ENCODE results near the gene ANAPC2. TPM values are rescaled to one million over a fixed set of nuclear protein-coding genes. Genes with fewer than 3 reads are reported as not detected.

The ANAPC2 gene
- total RNA-seq, 1 donor from 2014 or later, result 72.9 TPM

DNA sequence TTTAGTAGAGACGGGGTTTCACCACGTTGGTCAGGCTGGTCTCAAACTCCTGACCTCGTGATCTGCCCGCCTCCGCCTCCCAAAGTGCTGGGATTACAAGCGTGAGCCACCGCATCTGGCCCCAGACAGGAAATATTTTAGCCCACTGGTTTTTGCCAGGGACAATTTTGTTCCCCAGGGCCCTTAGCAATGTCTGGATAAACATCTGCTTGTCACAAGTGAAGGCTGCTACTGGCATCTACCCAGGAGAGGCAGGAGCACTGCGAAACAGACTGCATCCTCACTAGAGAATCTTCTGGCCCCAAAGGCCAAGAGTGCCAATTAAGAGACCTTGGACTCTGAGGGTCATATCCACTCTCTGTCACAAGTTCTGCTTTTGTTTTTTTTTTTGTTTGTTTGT is 14.6 kb upstream of the ANAPC2 start:
- peak overlapping the region; percentile 15 for H3K4me3 Mint-ChIP-seq (ENCODE audit: unreplicated experiment)
- DNase-seq, result no peak
- H3K4me1 Mint-ChIP-seq (ENCODE audit: low read depth, unreplicated experiment), result peaks cover 13% of the 10 kb centered on the region
- peaks cover 12% of the 10 kb centered on the region for H3K9me3 Mint-ChIP-seq (ENCODE audit: unreplicated experiment)
- TF ChIP-seq, protein P1, sequence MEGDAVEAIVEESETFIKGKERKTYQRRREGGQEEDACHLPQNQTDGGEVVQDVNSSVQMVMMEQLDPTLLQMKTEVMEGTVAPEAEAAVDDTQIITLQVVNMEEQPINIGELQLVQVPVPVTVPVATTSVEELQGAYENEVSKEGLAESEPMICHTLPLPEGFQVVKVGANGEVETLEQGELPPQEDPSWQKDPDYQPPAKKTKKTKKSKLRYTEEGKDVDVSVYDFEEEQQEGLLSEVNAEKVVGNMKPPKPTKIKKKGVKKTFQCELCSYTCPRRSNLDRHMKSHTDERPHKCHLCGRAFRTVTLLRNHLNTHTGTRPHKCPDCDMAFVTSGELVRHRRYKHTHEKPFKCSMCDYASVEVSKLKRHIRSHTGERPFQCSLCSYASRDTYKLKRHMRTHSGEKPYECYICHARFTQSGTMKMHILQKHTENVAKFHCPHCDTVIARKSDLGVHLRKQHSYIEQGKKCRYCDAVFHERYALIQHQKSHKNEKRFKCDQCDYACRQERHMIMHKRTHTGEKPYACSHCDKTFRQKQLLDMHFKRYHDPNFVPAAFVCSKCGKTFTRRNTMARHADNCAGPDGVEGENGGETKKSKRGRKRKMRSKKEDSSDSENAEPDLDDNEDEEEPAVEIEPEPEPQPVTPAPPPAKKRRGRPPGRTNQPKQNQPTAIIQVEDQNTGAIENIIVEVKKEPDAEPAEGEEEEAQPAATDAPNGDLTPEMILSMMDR (IDR thresholded peaks at IDR 0.05; ENCODE audit: partially characterized antibody, unreplicated experiment), result no peak
- peaks cover 5% of the 10 kb centered on the region for H3K36me3 Mint-ChIP-seq (ENCODE audit: unreplicated experiment)
- H3K27me3 Mint-ChIP-seq (ENCODE audit: unreplicated experiment), result peaks cover 5% of the 10 kb centered on the region
- H3K27ac Mint-ChIP-seq (ENCODE audit: unreplicated experiment), result no peak overlapping the region

DNA sequence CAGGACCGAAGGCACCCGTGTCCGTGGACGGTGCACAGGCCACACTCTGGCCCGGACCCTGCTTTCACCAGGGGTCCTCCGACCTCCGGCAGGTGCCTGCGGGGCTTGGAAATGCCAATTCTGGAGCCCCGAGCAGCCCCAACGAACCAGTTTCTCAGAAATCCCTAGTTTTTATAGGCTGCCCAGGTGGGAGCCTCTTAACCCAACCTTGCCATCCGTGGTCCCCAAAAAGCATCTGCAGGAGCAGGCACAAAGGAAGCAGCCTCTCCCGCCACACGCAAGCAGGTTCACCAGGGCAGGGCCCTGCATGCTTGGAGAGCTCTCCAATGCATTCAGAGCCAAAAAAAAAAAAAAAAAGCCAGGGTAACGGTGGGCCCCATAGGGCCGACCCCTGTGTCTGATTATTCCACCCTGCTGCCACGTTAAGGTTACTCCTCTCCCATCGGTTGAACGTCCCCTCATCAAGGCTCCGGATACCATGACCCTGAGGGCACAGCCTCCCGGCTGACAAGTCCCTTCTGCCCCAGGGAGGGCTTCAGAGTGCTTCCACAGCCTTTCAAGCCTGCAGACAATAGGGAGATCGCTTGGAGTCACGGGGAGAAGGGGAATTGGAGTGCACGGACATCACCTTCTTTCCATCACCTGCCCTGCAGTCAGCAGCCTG is 13.0 kb upstream of the ANAPC2 start:
- H3K9me3 Mint-ChIP-seq (ENCODE audit: unreplicated experiment), result peaks cover 5% of the 10 kb centered on the region
- peak overlapping the region; percentile 86 for H3K4me3 Mint-ChIP-seq (ENCODE audit: unreplicated experiment)
- H3K27ac Mint-ChIP-seq (ENCODE audit: unreplicated experiment), result peak overlapping the region; percentile 82
- TF ChIP-seq, protein P1 (IDR thresholded peaks at IDR 0.05; ENCODE audit: partially characterized antibody, unreplicated experiment), result no peak
- peaks cover 5% of the 10 kb centered on the region for H3K27me3 Mint-ChIP-seq (ENCODE audit: unreplicated experiment)
- DNase-seq, result no peak
- peaks cover 8% of the 10 kb centered on the region for H3K4me1 Mint-ChIP-seq (ENCODE audit: low read depth, unreplicated experiment)
- no peaks in the 10 kb centered on the region for H3K36me3 Mint-ChIP-seq (ENCODE audit: unreplicated experiment)

DNA sequence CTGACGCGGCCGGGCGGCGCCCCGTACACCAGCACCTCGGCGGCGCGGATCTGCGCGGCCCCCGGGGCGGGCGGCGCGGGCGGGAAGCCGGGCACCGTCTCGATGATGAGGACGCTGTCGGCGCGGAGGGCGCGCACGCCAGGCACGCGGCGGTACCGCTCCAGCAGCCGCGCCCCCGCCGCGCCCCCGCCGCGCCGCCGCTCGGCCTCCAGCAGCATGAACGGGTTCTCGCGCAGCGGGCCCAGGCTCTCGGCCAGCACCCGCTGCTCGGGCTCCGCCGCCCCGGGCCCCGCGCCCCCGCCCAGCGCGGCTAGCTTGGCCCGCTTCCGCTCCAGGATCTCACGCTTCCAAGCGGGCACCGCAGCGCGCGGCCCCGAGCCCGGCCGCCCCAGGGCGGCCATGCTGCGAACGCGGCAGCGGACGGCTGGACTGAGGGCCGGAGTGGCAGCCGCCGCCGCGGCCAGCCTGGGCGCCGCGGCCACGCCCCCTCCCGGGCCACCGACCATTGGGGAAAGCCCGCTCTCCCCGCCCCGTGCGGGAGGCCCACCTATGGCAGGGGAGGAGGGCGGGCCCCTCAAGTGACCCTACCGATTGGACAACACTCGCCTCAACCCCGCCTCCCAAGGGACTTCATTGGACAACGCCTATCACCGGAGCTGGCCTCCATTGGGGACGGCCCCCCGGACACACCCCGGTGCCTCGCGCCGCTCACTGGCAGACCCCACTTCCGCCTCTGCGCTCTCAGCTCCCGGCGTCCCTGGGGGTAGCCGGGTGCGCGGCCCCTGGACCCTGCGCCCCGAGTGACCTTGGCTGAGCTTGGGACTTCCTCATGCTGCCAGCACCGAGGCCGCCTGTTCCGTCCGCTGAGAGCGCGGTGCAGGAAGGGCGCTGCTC is 12.2 kb upstream of the ANAPC2 start, which contains the start of gene TPRN:
TSS of gene TPRN (minus strand) at position 431 of the 894 bp plus-strand sequence. CDS start at position 401, 30 bp downstream.
- H3K4me1 Mint-ChIP-seq (ENCODE audit: low read depth, unreplicated experiment), result peaks cover 7% of the 10 kb centered on the region
- peak within 1 kb of the TSS; percentile 82 for H3K27ac Mint-ChIP-seq (ENCODE audit: unreplicated experiment)
- H3K27me3 Mint-ChIP-seq (ENCODE audit: unreplicated experiment), result peaks cover 5% of the 10 kb centered on the region

DNA sequence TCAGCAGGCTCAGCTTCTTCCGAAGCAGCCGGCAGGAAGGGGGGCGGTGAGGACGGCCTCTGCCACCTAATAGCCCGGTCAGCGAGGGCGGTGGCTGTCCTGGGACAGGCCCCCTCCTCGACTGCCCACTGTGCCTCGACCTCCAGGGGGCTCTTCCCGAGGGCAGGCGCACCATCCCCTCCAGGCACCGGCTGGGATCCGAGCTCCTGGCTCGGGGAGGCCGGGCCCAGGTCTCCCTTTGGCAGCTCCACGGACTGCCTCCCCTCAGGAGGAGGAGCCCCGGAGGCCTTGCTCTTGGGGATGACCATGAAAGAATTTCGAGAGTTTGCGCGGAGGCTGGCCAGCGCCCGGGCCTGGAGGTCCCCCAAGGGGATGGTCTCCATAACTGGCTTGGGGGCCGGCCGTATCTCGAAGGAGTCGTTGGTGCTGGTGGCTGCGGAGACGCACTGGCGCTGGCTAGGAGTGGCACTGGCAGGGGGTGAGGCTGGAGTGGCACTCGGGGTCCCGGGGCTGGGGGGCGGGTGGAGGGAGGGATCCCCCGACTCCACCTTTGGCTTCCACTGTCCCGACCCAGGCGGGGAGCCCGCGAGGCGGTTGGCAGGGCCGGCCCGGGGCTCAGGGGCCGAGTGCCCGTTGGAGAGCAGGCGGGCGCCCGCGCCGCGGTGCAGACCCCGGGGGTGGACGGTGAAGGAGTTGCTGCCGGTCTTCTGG is 11.2 kb upstream of the ANAPC2 start:
- peaks cover 7% of the 10 kb centered on the region for H3K4me1 Mint-ChIP-seq (ENCODE audit: low read depth, unreplicated experiment)
- peak; percentile 39 for DNase-seq
- no peak overlapping the region for H3K27ac Mint-ChIP-seq (ENCODE audit: unreplicated experiment)
- TF ChIP-seq, protein P1 (IDR thresholded peaks at IDR 0.05; ENCODE audit: partially characterized antibody, unreplicated experiment), result no peak
- H3K4me3 Mint-ChIP-seq (ENCODE audit: unreplicated experiment), result peak overlapping the region; percentile 81
- H3K27me3 Mint-ChIP-seq (ENCODE audit: unreplicated experiment), result peaks cover 5% of the 10 kb centered on the region
- H3K36me3 Mint-ChIP-seq (ENCODE audit: unreplicated experiment), result no peaks in the 10 kb centered on the region
- peaks cover 3% of the 10 kb centered on the region for H3K9me3 Mint-ChIP-seq (ENCODE audit: unreplicated experiment)

More for the DNA sequence above, 12.2 kb upstream of the ANAPC2 start, which contains the start of gene TPRN:
- Mint-ChIP-seq H3K4me3 (ENCODE audit: unreplicated experiment) (peak within 1 kb of the TSS; percentile 86), H3K36me3 (ENCODE audit: unreplicated experiment) (no peaks in the 10 kb centered on the region), H3K9me3 (ENCODE audit: unreplicated experiment) (peaks cover 4% of the 10 kb centered on the region)
- TF ChIP-seq, protein P1 (IDR thresholded peaks at IDR 0.05; ENCODE audit: partially characterized antibody, unreplicated experiment), result no peak
- peak; percentile 99 for DNase-seq
